Progenitor cell of endocrine pancreas (in vitro differentiated cells): ENCODE results near the gene PAQR5. TPM values are rescaled to one million over a fixed set of nuclear protein-coding genes. Genes with fewer than 3 reads are reported as not detected.
"Not testable (repeated sequence)": the region's sequence is repeated elsewhere in the genome, so short reads cannot be mapped to it uniquely, and the experiment has no call there.

Experiments used
- DNase-seq: peaks from one replicate; pipeline ENCODE4 v3.0.0; 2021; ENCODE audit warnings: low spot score; ENCODE audit not compliant: unreplicated experiment
- H3K27ac Mint-ChIP-seq: 2 replicates; pipeline ENCODE4 v1.8.0; 2021; ENCODE audit warnings: mild to moderate bottlenecking, moderate library complexity, mixed read lengths
- H3K27me3 Mint-ChIP-seq: 2 replicates; pipeline ENCODE4 v1.8.0; 2021; ENCODE audit warnings: mixed read lengths
- H3K36me3 Mint-ChIP-seq: 2 replicates; pipeline ENCODE4 v1.8.0; 2022; ENCODE audit warnings: mixed read lengths; ENCODE audit not compliant: insufficient read depth
- H3K4me1 Mint-ChIP-seq: 2 replicates; pipeline ENCODE4 v1.8.0; 2021; ENCODE audit warnings: low read depth, mixed read lengths
- H3K4me3 Mint-ChIP-seq: 2 replicates; pipeline ENCODE4 v1.8.0; 2021; ENCODE audit warnings: low read depth, mild to moderate bottlenecking, moderate library complexity, mixed read lengths
- H3K9me3 Mint-ChIP-seq: 2 replicates; pipeline ENCODE4 v1.8.0; 2021; ENCODE audit warnings: low read depth, mixed read lengths
- total RNA-seq: library from RNA; stranded (reverse); gene quantifications from 2 replicates; pipeline ENCODE4 v1.2.1, GENCODE V29; 2021
- TF ChIP-seq, protein P1 (sequence below): fragments of 200-600 bp; sonication (generic); IDR thresholded peaks from one replicate; pipeline ENCODE4 v1.5.0; 2021; ENCODE audit warnings: antibody characterized with exemption, mild to moderate bottlenecking; ENCODE audit not compliant: unreplicated experiment

Gene PAQR5
- total RNA-seq, 1 donor from 2014 or later: 14.6 TPM

DNA sequence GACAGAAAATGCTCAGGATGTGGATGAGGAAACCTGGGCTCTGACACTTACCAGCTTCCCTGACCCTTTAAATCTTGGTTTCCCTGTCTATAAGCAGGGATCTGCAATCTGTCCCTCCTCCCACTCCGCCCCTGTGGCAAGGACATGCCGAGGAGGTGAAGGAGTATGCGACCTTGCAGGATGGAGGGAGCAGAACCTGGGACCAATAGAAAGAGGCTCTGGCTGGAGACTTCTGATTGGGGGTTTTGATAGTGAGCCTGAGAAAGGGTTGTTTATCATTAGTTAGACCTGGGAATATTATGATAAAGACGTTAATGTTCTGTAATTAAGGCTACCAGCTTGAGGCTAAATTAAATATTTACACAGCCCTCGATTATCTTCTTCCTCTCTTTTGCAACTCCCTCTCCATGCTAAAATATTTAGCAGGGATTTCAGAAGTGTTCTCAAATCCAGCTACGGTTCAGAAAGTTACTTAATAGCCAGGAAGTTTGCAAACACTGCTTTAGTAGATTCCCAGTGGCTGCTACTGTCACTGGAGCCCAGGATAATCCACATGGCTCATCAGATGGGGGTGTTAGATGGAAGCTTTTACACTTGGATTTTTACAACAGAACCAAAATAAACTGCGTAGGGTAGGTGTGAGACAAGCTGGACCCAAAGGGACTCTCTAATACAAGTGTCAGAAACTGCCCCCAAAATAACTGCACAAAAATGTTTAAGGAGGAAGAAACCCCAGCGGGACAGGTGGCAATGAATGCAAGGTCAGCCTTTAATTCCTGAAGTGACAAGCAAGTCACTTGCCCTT is 9.2 kb upstream of the PAQR5 start:
- H3K36me3 Mint-ChIP-seq: no peaks in the 10 kb centered on the region
- peaks cover 17% of the 10 kb centered on the region for H3K27me3 Mint-ChIP-seq
- TF ChIP-seq, protein P1, sequence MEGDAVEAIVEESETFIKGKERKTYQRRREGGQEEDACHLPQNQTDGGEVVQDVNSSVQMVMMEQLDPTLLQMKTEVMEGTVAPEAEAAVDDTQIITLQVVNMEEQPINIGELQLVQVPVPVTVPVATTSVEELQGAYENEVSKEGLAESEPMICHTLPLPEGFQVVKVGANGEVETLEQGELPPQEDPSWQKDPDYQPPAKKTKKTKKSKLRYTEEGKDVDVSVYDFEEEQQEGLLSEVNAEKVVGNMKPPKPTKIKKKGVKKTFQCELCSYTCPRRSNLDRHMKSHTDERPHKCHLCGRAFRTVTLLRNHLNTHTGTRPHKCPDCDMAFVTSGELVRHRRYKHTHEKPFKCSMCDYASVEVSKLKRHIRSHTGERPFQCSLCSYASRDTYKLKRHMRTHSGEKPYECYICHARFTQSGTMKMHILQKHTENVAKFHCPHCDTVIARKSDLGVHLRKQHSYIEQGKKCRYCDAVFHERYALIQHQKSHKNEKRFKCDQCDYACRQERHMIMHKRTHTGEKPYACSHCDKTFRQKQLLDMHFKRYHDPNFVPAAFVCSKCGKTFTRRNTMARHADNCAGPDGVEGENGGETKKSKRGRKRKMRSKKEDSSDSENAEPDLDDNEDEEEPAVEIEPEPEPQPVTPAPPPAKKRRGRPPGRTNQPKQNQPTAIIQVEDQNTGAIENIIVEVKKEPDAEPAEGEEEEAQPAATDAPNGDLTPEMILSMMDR: no peak
- no peak for DNase-seq
- H3K4me3 Mint-ChIP-seq: peak overlapping the region; percentile 25
- H3K27ac Mint-ChIP-seq: peak overlapping the region; percentile 20
- peaks cover 20% of the 10 kb centered on the region for H3K4me1 Mint-ChIP-seq
- no peaks in the 10 kb centered on the region for H3K9me3 Mint-ChIP-seq

DNA sequence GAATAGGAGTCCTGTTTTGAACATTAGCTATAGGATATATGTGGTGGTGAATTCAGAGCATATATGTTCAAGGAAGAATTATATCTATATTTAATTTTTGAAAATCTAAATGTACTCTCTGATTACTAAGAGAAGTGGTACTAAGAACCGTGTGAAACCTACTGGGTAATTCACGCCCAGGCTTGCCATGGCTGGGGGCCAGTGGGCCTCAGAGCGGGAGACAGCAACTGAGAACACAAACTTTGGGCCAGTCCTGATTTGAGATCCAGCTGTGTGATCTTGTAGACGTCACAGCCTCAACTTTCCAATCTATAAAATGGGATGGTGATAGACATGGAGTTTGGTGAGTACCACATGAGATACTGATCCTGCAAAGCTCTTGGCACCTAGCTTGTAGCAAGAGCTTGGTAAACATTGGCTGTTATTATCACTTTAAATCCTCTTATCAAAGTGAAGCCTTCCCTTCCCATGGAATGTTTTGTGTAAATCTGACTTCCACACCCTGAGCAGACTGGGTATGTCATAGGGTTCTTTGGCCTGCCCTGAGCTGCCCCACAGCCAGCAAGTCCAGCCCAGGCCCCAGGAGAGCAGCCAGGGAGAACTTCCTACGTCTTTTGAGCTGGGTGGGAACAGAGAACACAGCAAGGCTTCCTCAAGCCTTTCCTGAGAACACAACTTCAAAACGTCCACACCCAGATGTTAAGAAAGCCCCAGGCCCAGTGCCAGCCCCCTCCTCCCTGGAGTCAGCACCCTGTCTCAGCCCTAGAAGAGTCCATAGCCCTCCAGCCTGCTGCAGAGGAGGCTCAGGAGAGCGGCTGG is 8.2 kb upstream of the PAQR5 start:
- Mint-ChIP-seq H3K4me1 (peaks cover 24% of the 10 kb centered on the region), H3K27me3 (peaks cover 24% of the 10 kb centered on the region), H3K36me3 (no peaks in the 10 kb centered on the region), H3K27ac (no peak overlapping the region), H3K4me3 (no peak overlapping the region), H3K9me3 (no peaks in the 10 kb centered on the region)
- no peak for DNase-seq
- TF ChIP-seq, protein P1: no peak

DNA sequence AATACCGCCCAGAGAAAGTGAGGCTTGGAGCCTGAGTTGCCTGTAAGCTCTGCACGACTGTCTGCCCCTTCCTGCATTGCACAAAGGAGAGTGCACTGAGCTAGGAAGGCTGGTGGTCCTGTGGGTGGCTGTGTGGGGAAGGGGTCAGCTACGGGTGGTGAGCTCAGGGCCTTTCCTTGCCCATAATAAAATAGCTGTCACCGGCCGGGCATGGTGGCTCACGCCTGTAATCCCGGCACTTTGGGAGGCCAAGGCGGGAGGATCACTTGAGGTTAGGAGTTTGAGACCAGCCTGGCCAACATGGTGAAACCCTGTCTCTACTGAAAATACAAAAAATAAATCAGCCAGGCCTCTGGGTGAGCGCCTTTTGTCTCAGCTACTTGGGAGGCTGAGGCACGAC is 7.1 kb upstream of the PAQR5 start:
- Mint-ChIP-seq H3K27me3 (peaks cover 33% of the 10 kb centered on the region), H3K4me1 (peaks cover 24% of the 10 kb centered on the region)
- H3K27ac Mint-ChIP-seq, H3K36me3 Mint-ChIP-seq, H3K4me3 Mint-ChIP-seq, H3K9me3 Mint-ChIP-seq, DNase-seq: not testable (repeated sequence)

DNA sequence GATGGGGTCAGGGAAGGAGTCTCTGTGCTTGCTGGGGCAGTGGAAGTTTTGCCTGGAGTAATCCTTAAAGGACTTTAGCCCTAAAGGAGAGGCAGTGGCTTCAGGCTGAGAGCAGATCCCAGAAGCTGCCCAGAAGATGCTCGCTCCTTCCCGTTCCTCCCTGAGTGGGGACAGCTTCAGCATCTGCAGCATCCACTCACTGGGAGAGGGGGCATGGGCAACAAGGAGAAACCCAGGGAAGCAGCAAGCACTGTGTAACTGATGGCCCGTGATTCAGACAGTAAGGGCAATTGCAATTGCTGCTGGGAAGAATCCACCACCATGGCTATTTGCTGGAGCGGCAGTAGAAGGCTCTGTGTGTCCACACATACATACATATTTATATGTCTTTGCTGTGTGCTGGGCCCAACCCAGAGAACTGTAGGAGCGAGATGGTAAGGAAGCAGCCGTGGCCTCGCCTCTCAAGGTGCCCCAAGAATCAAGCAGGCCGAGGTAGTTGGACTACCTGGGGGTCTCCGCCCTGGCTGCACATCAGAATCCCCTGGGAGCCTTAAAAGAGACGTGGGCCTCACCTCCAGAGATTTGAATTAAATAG is 5.8 kb upstream of the PAQR5 start:
- Mint-ChIP-seq H3K9me3 (no peaks in the 10 kb centered on the region), H3K4me1 (peaks cover 29% of the 10 kb centered on the region), H3K36me3 (no peaks in the 10 kb centered on the region), H3K4me3 (no peak overlapping the region), H3K27ac (peak overlapping the region; percentile 53), H3K27me3 (peaks cover 41% of the 10 kb centered on the region)
- DNase-seq: no peak
- TF ChIP-seq, protein P1: no peak

DNA sequence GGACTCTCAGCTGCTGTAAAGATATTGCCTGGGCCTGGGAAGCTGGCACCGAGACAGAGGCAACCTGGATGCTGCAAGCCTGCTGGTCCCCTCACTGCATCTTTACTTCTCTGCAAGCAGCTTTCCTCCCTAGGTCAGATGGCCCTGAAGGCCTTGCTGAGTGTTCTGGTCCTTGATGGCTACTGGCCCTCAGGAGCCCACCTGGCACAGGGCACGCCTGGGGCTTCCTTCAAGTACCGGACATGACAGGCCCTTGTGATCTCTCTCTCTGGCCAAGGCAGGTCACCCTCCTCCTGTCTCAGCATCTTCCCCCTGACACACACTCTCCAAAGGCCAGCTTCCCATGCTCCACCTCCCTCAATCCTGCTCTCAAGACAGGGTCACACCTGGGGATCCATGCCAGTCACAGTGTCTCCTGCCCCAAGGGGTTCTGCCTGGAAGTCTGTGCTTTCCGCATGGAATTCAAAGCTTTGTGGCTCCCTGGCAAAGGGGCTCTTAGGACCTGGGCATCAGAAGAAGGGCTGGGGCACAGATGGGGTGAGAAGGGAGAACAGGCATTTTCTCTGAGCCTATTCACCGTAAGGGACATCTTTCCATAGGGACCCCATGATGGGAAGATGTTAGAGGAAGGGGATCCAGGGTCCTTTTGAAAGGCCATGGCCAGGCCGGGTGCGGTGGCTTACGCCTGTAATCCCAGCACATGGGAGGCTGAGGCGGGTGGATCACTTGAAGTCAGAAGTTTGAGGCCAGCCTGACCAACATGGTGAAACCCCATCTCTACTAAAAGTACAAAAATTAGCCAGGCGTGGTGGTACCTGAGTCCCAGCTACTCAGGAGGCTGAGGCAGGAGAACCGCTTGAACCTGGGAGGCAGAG is 4.7 kb upstream of the PAQR5 start:
- no peak overlapping the region for H3K4me3 Mint-ChIP-seq
- DNase-seq: no peak
- H3K4me1 Mint-ChIP-seq: peaks cover 23% of the 10 kb centered on the region
- no peaks in the 10 kb centered on the region for H3K9me3 Mint-ChIP-seq
- H3K27ac Mint-ChIP-seq: no peak overlapping the region
- H3K36me3 Mint-ChIP-seq: no peaks in the 10 kb centered on the region
- TF ChIP-seq, protein P1: no peak
- H3K27me3 Mint-ChIP-seq: peaks cover 41% of the 10 kb centered on the region
